ENCODE data around the gene CHST2. TPM values are rescaled to one million over a fixed set of nuclear protein-coding genes. Genes with fewer than 3 reads are reported as not detected.

CHST2 gene
- total RNA-seq, 1 experiment from 2014 or later = 0.38 TPM

- H3K36me3 Mint-ChIP-seq (ENCODE audit: insufficient read depth, unreplicated experiment) = no peaks in the 10 kb centered on the region
Measured at GRCh38 chr3:143167969-143168854, 48.6 kb downstream of the CHST2 start.

GRCh38 chr3:143168855-143169192 is 49.3 kb downstream of the CHST2 start:
- CTCF ChIA-PET = no interaction called here
- no TSS peak for BruUV-seq (replicated peaks)
- H3K36me3 Mint-ChIP-seq (ENCODE audit: insufficient read depth, unreplicated experiment) = no peaks in the 10 kb centered on the region
- H3K9me3 Mint-ChIP-seq (ENCODE audit: low read depth, unreplicated experiment) = no peaks in the 10 kb centered on the region
- no peaks in the 10 kb centered on the region for H3K4me1 Mint-ChIP-seq (ENCODE audit: low read depth, unreplicated experiment)
- H3K4me3 Mint-ChIP-seq (ENCODE audit: low read depth, unreplicated experiment) = no peak overlapping the region
- no peak overlapping the region for H3K27ac Mint-ChIP-seq (ENCODE audit: unreplicated experiment)
- TF ChIP-seq CTCF (IDR thresholded peaks at IDR 0.05; ENCODE audit: unreplicated experiment) = no peak
- H3K27me3 Mint-ChIP-seq (ENCODE audit: unreplicated experiment) = peaks cover 68% of the 10 kb centered on the region
- intact Hi-C loops (cut with micrococcal nuclease; ENCODE audit: unreplicated experiment) = no loop called here
- DNase-seq = no peak

More at GRCh38 chr3:143167969-143168854, 48.6 kb downstream of the CHST2 start:
- Mint-ChIP-seq H3K27ac (ENCODE audit: unreplicated experiment) (no peak overlapping the region), H3K4me1 (ENCODE audit: low read depth, unreplicated experiment) (no peaks in the 10 kb centered on the region), H3K4me3 (ENCODE audit: low read depth, unreplicated experiment) (no peak overlapping the region), H3K9me3 (ENCODE audit: low read depth, unreplicated experiment) (no peaks in the 10 kb centered on the region), H3K27me3 (ENCODE audit: unreplicated experiment) (peaks cover 68% of the 10 kb centered on the region)
- DNase-seq = no peak
- BruUV-seq (replicated peaks) = no TSS peak
- CTCF ChIA-PET = no interaction called here
- intact Hi-C loops (cut with micrococcal nuclease; ENCODE audit: unreplicated experiment) = no loop called here
- no peak for TF ChIP-seq CTCF (IDR thresholded peaks at IDR 0.05; ENCODE audit: unreplicated experiment)

- no TSS peak for BruUV-seq (replicated peaks)
- TF ChIP-seq CTCF (IDR thresholded peaks at IDR 0.05; ENCODE audit: unreplicated experiment) = no peak
- DNase-seq = no peak
- H3K27me3 Mint-ChIP-seq (ENCODE audit: unreplicated experiment) = peaks cover 64% of the 10 kb centered on the region
- H3K4me3 Mint-ChIP-seq (ENCODE audit: low read depth, unreplicated experiment) = no peak overlapping the region
- H3K4me1 Mint-ChIP-seq (ENCODE audit: low read depth, unreplicated experiment) = no peaks in the 10 kb centered on the region
- H3K9me3 Mint-ChIP-seq (ENCODE audit: low read depth, unreplicated experiment) = no peaks in the 10 kb centered on the region
- H3K27ac Mint-ChIP-seq (ENCODE audit: unreplicated experiment) = no peak overlapping the region
- CTCF ChIA-PET = no interaction called here
- H3K36me3 Mint-ChIP-seq (ENCODE audit: insufficient read depth, unreplicated experiment) = no peaks in the 10 kb centered on the region
- intact Hi-C loops (cut with micrococcal nuclease; ENCODE audit: unreplicated experiment) = no loop called here
Measured at GRCh38 chr3:143170074-143170473, 50.5 kb downstream of the CHST2 start.

DNA sequence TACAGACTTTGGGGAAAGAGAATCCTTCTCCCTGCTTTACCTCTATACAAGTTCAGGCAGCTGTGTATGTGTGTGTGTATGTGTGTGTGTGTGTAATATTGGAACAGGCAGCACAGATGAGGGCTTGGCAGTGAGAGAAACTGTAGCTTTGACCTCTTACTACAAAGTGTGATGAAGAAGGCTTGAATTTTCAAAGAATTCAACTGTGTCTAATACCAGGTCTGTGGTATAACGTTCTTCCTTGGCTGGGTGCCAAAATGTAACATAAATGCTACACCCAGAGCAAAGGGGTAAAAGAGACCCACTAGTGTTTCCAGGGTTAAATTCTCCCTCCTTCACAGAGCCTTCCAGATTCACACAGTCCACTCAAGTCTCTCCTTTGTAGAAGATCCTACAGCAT is 51.1 kb downstream of the CHST2 start:
- no peak for DNase-seq
- TF ChIP-seq CTCF (IDR thresholded peaks at IDR 0.05; ENCODE audit: unreplicated experiment) = no peak
- no peak overlapping the region for H3K27ac Mint-ChIP-seq (ENCODE audit: unreplicated experiment)
- no TSS peak for BruUV-seq (replicated peaks)
- H3K9me3 Mint-ChIP-seq (ENCODE audit: low read depth, unreplicated experiment) = no peaks in the 10 kb centered on the region
- H3K36me3 Mint-ChIP-seq (ENCODE audit: insufficient read depth, unreplicated experiment) = no peaks in the 10 kb centered on the region
- CTCF ChIA-PET = no interaction called here
- H3K4me3 Mint-ChIP-seq (ENCODE audit: low read depth, unreplicated experiment) = no peak overlapping the region
- peaks cover 64% of the 10 kb centered on the region for H3K27me3 Mint-ChIP-seq (ENCODE audit: unreplicated experiment)
- no peaks in the 10 kb centered on the region for H3K4me1 Mint-ChIP-seq (ENCODE audit: low read depth, unreplicated experiment)
- intact Hi-C loops (cut with micrococcal nuclease; ENCODE audit: unreplicated experiment) = no loop called here

Measured in Calu3 (cell line).